A549 treated with GW870086 at 1 μM for 4 hours (cell line): ENCODE data around the gene PPP6R1. TPM values are rescaled to one million over a fixed set of nuclear protein-coding genes. Genes with fewer than 3 reads are reported as not detected.

Experiments
- total RNA-seq: library from RNA; stranded (reverse); fragments of 200-300 nt; extraction: Qiagen RNA extraction; gene quantifications from 5 replicates; pipeline ENCODE4 v1.2.3, GENCODE V29; 2022; ENCODE audit warnings: low read depth

The PPP6R1 gene, protein sequence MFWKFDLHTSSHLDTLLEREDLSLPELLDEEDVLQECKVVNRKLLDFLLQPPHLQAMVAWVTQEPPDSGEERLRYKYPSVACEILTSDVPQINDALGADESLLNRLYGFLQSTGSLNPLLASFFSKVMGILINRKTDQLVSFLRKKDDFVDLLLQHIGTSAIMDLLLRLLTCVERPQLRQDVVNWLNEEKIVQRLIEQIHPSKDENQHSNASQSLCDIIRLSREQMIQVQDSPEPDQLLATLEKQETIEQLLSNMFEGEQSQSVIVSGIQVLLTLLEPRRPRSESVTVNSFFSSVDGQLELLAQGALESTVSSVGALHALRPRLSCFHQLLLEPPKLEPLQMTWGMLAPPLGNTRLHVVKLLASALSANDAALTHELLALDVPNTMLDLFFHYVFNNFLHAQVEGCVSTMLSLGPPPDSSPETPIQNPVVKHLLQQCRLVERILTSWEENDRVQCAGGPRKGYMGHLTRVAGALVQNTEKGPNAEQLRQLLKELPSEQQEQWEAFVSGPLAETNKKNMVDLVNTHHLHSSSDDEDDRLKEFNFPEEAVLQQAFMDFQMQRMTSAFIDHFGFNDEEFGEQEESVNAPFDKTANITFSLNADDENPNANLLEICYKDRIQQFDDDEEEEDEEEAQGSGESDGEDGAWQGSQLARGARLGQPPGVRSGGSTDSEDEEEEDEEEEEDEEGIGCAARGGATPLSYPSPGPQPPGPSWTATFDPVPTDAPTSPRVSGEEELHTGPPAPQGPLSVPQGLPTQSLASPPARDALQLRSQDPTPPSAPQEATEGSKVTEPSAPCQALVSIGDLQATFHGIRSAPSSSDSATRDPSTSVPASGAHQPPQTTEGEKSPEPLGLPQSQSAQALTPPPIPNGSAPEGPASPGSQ
- 84.5 to 118 TPM (median 109 TPM) in 5 replicates for total RNA-seq

DNA sequence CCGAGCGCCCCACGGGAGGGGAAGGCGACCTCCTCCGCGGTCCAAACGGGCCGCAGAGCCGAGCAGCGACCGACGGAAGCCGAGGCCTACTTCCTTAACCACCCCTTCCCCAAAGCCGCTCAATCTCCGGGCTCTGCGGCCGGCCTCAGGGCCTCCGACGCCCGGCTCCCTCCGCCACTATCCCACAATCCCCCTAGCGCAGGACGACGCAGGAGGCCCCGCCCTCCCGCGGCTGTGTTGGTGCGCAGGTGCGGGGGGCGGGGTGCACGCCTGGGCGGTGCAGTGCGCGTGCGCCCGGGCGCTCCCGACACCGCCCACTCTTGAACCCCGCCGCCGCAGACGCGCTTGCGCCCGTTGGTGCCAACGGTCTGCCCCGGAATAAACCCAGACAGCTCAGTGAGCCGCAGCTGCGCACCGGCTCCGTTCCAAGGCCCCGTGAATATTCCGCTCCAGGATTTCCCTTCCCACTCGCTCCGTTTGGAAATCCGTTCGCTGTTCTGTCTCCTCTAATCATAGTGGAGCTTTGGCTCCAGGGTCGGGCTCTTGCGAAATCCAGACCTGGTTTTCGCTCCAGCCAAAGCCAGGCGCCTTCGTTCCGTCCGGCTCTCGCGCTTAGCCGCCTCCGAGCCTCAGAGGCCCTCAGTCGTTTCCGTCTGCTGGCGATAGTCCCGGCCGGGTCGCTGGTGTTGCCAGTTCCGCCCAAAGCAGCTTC is at the start of gene PPP6R1:
TSS of gene PPP6R1 (minus strand) at position 190 of the 712 bp plus-strand sequence. CDS start 11,914 bp downstream, outside the sequence.

DNA sequence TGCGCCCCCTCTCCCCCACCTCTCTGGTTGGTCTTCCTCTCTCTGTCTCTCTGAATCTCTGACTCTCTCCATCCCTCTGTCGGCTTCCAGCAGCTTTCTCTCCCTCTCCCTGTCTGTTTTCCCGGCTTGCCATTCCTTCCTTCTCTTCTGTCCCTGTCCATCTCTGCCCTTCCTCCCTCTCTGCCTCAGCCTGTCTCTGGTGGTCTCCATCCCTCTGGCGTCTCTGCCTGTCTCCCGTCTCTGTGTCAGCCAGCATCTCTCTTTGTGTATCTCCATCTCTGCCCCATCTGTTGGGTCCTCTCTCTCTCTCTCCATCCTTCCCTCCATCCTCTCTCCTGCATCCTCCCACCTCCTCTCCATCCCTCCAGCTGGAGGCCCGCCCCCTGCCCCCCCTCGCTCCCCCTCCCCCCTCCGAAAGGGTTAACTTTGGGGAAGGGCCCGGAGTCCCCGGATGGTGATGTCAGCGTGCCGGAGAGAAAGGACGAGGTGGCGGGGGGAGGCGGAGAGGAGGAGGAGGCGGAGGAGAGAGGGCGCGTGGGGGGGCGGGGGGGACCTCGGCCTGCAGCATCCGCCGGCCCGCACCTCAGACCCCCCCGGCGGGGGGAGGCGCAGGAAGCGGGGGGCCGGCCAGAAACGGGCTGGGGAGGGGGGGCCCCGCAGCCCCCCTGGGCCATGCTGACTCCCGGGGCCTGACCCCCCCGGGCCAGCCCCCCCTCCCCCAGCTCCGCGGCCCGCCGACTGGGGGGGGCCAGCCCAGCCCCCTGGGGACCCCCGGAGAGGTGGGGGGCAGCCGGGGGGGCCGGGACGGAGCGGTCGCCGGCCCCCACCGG is 24.9 kb upstream of the PPP6R1 start, which contains the start of gene BRSK1:
TSS of gene BRSK1 (plus strand) at position 450 of the 830 bp plus-strand sequence. CDS start 446 bp downstream, outside the sequence.

DNA sequence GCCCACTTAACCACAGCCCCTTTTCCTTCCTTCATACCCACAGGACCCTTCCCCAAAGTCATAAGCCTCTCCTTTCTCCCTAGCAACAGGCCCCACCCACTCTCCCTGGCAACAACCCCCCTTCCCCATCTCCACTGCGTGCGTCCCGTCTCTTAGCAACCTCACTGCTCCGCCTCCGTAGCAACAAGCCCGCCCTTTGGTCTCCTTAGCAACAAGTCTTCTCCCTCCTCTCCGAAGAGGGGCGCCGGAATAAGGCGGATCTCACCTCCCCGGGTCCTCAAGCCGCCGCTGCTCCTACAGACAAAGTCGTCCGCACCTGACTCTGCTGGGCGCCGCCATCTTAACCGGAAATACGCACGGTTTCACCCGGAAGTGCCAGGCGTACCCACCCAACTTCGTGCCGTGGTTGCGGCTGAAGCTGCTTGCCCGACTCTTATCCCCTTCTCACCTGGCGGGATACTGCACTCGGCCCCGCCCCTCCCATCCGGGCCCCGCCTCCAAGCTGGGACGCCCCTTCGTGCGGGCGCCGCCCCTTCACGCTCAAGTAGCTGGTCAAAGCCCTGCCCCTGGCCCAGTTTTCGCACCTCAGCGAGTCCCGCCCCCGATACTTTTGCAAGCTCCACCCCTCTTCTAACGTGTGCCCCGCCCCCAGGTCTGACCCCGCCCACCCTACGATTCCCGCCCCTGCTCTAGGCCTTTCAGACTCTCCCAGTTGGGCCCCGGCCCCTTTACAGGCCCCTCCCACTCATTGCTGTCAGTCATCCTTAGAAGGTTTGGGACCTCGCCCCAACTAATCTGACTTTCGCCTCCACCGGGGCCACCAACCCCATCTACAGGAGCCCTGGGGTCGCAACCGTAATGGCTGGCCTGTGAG is 21.2 kb upstream of the PPP6R1 start, which contains the start of gene HSPBP1:
TSS of gene HSPBP1 (minus strand) at position 341 of the 874 bp plus-strand sequence. CDS start 502 bp downstream, outside the sequence.

DNA sequence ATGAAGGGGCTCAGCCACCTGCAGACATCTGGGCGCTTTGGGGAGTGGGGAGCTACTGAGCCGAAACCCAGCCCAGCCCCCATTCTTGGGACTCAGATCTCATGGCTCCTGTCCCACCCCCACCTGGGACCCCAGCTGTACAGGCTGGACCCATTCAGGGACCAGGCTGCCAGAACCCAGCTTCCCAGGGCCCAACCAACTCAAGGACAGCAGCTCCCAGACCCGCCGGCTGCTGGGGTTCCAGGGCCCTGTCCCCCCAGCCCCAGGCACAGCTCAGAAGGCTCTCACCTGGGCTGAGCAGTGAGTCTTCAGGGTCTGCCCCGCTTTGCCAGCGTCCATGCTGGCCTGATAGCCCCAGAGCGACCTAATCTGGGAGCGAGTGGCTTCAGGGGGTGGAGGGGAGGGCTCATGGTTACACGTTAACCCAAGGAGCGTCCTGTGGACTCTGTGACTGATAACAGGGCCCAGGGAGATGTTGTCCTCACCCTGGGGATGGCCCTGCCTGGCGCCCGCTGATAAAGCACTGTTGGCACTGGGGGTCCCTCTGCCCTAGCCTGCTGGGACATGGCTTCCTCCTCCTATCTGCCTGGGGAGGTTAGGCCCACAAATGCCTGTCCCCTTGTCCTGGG is 30.3 kb downstream of the PPP6R1 start, which contains the start of gene TMEM86B:
TSS of gene TMEM86B (minus strand) at position 361 of the 629 bp plus-strand sequence. CDS start at position 339, 22 bp downstream.

DNA sequence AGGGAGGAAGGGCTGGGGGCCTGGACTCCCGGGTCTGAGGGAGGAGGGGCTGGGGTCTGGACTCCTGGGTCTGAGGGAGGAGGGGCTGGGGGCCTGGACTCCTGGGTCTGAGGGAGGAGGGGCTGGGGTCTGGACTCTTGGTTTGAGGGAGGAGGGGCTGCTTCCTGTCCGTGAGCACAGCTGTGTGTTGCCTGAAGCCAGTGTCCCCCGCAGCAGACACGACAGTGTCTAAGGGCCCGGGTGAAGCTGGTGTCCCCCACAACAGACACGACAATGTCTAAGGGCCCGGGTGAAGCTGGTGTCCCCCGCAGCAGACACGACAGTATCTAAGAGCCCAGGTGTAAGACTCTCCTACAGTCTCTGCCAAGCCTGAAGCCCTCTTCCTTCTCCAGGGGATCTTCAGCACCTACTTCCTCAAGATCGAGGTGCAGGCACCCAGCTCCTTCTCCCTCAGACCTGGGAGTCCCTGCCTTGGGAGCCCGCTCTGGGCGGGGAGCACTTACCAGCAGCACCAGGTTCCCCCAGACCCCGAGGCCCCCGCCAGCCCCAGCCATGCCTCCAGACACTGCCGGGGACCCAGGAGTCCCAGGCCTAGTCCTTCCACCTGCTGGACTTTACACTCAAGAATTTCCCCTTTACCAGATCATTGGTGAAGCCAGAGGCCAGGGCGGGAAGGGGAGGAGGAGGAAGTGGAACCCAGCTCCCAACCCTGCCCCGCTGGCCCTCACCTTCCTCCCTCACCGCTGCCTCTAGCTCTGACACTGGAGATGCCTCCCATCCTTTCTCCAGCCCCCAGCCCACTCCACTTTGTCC is 49.7 kb downstream of the PPP6R1 start, which contains the start of gene PTPRH:
TSS of gene PTPRH (minus strand) at position 622 of the 813 bp plus-strand sequence. CDS start at position 554, 68 bp downstream.

Other genes starting within 250 kb of the PPP6R1 start
- gene GP6, start 220.8 kb downstream of the PPP6R1 start, total RNA-seq: 0.08 to 0.22 TPM (median 0.17 TPM) in 4 of 5 replicates, not detected in the other
- 15.2 to 22.6 TPM (median 20.6 TPM) in 5 replicates for gene RDH13, start 195.9 kb downstream of the PPP6R1 start, total RNA-seq
- 5.0 to 6.5 TPM (median 5.9 TPM) in 5 replicates for gene EPS8L1, start 183.1 kb downstream of the PPP6R1 start, total RNA-seq
- 55.9 to 88.0 TPM (median 82.4 TPM) in 5 replicates for gene PPP1R12C, start 141.4 kb downstream of the PPP6R1 start, total RNA-seq
- gene TNNT1, start 109.8 kb downstream of the PPP6R1 start, total RNA-seq: 115 to 148 TPM (median 130 TPM) in 5 replicates
- gene TNNI3, start 101.3 kb downstream of the PPP6R1 start, total RNA-seq: 5.9 to 9.6 TPM (median 8.0 TPM) in 5 replicates
- 3.7 to 7.7 TPM (median 5.7 TPM) in 5 replicates for gene DNAAF3, start 92.4 kb downstream of the PPP6R1 start, total RNA-seq
- gene SYT5, start 78.7 kb downstream of the PPP6R1 start, total RNA-seq: 1.9 to 4.8 TPM (median 4.0 TPM) in 5 replicates
- gene PTPRH, start 49.5 kb downstream of the PPP6R1 start, total RNA-seq: 2.7 to 5.3 TPM (median 5.1 TPM) in 5 replicates
- gene TMEM86B, start 30.3 kb downstream of the PPP6R1 start, total RNA-seq: 3.1 to 5.3 TPM (median 4.1 TPM) in 5 replicates
- 120 to 145 TPM (median 138 TPM) in 5 replicates for gene HSPBP1, start 21.1 kb upstream of the PPP6R1 start, total RNA-seq
- gene BRSK1, start 25.0 kb upstream of the PPP6R1 start, total RNA-seq: 2.5 to 4.3 TPM (median 4.1 TPM) in 5 replicates
- not detected in 5 replicates for gene TMEM150B, start 66.3 kb upstream of the PPP6R1 start, total RNA-seq
- gene KMT5C, start 80.9 kb upstream of the PPP6R1 start, total RNA-seq: 3.7 to 7.5 TPM (median 5.9 TPM) in 5 replicates
- gene COX6B2, start 95.7 kb upstream of the PPP6R1 start, total RNA-seq: 0.57 to 1.2 TPM (median 0.81 TPM) in 5 replicates
- gene GARIN5B, start 104.2 kb upstream of the PPP6R1 start, total RNA-seq: 0.08 to 0.33 TPM (median 0.13 TPM) in 5 replicates
- 14.5 to 19.3 TPM (median 18.6 TPM) in 5 replicates for gene IL11, start 111.4 kb upstream of the PPP6R1 start, total RNA-seq
- 0.94 to 2.2 TPM (median 1.7 TPM) in 5 replicates for gene TMEM190, start 117.8 kb upstream of the PPP6R1 start, total RNA-seq
- gene TMEM238, start 125.3 kb upstream of the PPP6R1 start, total RNA-seq: 2.8 to 9.2 TPM (median 7.0 TPM) in 5 replicates
- gene RPL28, start 126.9 kb upstream of the PPP6R1 start, total RNA-seq: 2,491 to 3,078 TPM (median 2,623 TPM) in 5 replicates
- 343 to 483 TPM (median 443 TPM) in 5 replicates for gene UBE2S, start 148.8 kb upstream of the PPP6R1 start, total RNA-seq
- gene SHISA7, start 184.3 kb upstream of the PPP6R1 start, total RNA-seq: not detected in 5 replicates
- 51.3 to 61.4 TPM (median 58.4 TPM) in 5 replicates for gene ISOC2, start 202.6 kb upstream of the PPP6R1 start, total RNA-seq
- gene C19orf85, start 205.7 kb upstream of the PPP6R1 start, total RNA-seq: not detected in 5 replicates
- 4.5 to 7.2 TPM (median 6.7 TPM) in 5 replicates for gene ZNF628, start 217.6 kb upstream of the PPP6R1 start, total RNA-seq
- 34.8 to 57.0 TPM (median 55.0 TPM) in 5 replicates for gene NAT14, start 226.2 kb upstream of the PPP6R1 start, total RNA-seq
- 0.35 to 0.82 TPM (median 0.57 TPM) in 5 replicates for gene SSC5D, start 229.4 kb upstream of the PPP6R1 start, total RNA-seq